Stimulated activated CD4-positive, alpha-beta T cell treated with anti-CD3 and anti-CD28 coated beads, Interleukin-1b, Interleukin-23, amount 100 ng/mL, for 1 hour (primary cell): Measurements from ENCODE around the gene PAPPA.

Experiments
- DNase-seq, 2 donors: peaks; one replicate each; pipeline ENCODE4 v3.0.0-alpha.2; 2020; ENCODE audit warnings: low read depth in 2 of 2

Gene PAPPA

DNA sequence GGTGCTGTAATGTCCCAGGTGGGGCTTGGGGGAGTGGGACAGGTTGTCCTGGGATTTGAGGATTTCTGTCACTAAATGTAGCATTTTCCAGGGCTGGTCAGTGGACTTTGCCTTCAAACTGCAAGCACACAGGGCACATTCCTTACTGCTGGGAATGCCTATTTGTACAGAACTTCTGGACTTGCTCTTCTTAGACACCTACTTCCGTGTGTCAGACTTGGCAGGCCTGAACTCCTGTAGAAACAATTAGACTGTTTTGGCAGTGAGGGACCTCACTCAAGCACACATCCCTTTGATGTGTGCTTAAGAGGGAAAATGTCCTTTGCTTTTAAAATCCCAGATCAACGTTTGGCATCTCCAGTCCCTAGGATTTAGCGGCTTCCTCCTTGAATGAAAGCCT is 192.2 kb downstream of the PAPPA start:
- no peak for DNase-seq

DNA sequence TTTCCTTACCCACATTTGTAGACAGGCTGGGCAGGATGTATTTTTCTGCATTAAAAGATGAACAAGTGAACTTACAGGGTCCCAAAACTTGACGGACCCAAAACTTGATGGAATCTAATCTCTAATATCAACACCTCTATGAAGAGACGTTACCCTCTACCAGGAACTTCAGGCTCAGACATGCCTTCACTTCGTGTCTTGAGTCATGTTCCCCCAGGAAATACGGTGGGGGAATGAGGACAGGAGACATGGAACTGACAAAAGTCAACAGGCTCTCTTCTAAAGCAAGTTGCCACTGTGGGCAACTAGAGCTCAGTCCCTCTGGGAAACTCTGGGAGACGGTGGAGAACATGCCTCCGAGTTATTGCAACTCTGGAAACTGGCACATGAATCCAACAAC is 196.1 kb downstream of the PAPPA start:
- DNase-seq, result no peak

- DNase-seq, result no peak
Measured at GRCh38 chr9:116350213-116350612, 196.6 kb downstream of the PAPPA start.

- DNase-seq, result no peak
Measured at GRCh38 chr9:116352958-116353357, 199.4 kb downstream of the PAPPA start.

DNA sequence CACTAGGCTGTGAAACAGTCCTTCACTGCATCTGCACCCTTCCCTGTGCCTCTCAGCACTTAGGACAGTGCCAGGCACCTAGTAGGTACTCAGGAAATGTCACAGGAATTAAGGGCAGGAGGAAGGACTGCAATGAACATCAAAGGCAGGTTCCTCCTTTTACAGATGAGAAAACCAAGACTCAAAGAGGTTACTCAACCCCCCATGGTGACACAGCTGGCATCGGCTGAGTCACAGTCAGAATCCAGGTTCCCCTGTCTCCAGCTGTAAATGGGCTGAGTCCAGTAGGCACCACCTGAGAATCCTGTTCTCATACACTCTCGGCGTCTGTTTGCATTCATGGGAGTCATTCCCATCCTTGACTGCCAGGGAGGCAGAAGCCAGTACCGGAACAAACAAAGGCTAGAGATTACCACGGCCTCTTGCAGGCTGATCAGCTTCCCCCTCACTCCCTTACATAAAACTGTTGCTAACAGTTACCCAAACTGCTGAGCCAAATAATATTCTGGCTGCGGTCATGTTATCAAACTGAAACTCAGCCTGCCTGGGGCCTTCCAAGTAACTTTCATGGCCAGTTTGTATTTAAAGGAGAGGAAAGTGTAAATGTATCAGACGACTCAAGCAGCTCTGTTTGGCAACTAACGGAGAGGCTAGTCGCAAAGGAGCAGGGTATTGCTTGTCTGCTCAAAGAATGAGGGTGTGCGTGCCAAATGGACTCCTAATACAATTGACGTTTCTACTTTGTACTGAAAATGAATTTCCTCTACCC is 201.7 kb downstream of the PAPPA start:
- DNase-seq, result no peak

GRCh38 chr9:116358251-116358650 is 204.7 kb downstream of the PAPPA start:
- DNase-seq, result no peak

GRCh38 chr9:116360016-116360415 is 206.4 kb downstream of the PAPPA start:
- no peak for DNase-seq

- DNase-seq, result no peak
Measured at GRCh38 chr9:116360989-116361388, 207.4 kb downstream of the PAPPA start.

- DNase-seq, result no peak
Measured at GRCh38 chr9:116361547-116361946, 208.0 kb downstream of the PAPPA start.

DNA sequence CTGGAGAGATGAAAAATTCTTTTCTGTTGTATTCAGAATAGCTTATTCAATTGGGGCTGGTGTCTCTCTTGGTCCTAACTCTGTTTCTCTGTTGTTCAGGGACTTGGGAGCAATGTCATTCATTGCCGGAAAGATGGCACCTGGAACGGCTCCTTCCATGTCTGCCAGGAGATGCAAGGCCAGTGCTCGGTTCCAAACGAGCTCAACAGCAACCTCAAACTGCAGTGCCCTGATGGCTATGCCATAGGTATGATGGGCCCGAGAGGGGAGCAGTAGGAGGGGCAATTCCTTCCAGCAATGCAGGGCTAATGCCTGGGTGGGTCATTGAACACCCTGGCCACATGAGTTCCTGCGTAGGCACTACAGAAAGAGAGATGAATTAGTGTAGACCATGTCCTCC is 208.9 kb downstream of the PAPPA start:
- no peak for DNase-seq

DNA sequence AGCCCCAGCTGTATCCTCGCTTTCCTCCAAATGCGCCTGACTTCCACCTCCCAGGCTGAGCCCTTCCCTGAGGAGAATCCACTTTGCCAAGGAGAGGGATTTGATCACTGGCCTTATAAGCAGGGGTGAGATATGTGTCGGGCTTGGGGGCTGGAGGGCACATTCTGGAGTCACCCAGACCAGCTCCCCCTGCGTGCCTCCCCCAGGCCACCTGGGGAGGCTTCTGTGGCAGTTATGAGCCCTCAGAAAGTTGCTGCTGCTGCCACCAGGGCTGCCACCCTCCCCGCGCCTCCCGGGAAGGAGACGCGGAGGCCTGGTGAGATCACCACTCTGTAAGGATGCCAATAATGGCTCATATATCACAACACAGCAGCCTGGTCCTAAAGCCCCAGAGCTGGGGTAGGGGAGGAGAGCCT is 211.5 kb downstream of the PAPPA start:
- DNase-seq, result no peak

- DNase-seq, result no peak
Measured at GRCh38 chr9:116366241-116366640, 212.7 kb downstream of the PAPPA start.

- DNase-seq, result no peak
Measured at GRCh38 chr9:116368680-116369079, 215.1 kb downstream of the PAPPA start.

- no peak for DNase-seq
Measured at GRCh38 chr9:116369706-116370105, 216.1 kb downstream of the PAPPA start.

DNA sequence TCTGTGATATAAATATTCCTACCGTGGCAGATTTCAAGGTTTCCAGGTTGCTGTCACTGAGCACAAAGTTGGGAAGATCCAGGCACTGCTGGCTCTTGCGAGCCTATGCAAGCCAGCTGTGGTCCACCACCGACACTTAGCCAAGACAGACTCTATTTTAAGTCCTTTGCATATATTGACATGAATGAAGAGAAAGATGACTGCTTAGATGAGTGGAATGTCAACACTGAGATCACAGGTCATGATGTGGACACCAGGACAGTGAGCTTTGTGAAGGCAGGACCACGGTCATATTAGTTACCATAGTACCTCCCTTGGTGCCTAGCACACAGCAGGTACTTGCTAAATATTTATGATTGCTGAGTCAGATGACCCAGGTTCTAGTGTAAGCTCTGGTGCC is 217.0 kb downstream of the PAPPA start:
- no peak for DNase-seq

DNA sequence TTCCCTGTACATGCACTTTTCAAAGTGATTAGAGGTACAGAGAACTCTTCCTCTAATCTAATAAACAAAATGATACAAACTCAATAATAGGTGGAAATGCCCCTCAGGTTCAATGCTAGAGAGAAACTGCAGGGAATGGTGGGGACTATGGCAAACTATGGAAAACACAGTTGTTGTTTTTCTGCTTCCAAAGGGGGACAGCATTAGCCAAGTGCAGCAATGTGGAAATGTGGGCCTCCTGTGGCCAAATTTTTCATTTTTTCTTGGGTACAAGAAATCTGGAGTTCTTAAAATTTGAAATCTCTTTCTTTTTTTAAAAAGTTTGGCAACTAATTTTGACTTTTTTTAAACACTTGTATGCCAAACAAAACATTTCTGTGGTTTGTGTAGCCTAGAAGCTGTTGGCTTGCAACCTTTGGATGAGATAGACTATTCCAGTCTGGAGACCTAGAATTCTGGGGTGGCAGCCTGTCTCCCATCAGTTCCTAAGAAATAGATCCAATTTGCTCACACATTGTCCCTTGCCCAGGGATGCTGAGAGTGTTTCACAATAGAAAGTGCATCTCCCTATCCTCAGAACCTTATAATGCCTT is 218.6 kb downstream of the PAPPA start:
- DNase-seq, result no peak

- no peak for DNase-seq
Measured at GRCh38 chr9:116372786-116373185, 219.2 kb downstream of the PAPPA start.

DNA sequence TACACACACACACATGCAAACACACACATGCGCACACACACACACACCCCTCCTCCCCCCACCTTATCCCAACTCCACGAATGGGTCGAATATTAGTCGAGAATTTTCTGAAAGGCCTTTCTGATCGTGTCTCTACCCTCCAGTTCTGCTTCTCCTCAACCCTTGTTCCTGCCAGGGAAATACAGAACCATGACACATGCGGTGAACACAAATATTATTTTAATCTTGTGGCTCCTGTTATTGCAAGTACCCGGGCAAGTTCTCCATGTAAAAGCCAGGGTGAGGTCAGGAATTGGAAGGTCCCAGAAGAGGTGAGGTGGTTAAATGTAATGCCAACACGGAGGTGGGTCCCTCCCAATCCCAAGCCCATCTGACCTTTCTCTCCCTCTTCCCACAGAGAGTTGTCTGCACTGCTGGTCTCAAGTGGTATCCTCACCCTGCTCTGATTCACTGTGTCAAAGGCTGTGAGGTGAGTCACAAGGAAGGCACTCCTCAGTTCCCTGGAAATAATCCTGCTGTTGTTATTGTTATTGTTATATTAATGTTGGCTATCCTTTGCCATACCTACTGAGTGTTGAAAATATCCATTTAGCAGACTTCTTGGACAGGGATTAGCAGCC is 223.7 kb downstream of the PAPPA start:
- no peak for DNase-seq

GRCh38 chr9:116378873-116379272 is 225.3 kb downstream of the PAPPA start:
- DNase-seq, result no peak

DNA sequence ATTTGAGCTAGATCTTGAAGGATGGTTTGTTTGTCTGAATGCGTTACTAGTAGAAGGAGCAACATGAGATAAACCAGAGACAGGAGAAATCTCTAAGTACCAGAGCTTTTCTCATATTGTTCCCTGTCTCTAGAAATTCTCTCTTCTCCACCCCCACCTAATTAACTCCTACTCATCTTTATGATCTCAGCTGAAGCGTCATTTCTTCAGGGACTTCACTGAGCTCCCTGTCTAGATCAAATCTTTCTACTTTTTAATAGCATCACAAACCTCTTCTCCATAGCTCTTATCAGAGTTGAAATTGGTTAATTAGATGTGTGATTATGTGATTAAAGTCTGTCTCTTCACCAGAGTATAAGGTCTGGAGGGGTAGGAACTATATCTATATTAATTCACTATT is 226.2 kb downstream of the PAPPA start:
- no peak for DNase-seq

- DNase-seq, result no peak
Measured at GRCh38 chr9:116380496-116380995, 227.0 kb downstream of the PAPPA start.

DNA sequence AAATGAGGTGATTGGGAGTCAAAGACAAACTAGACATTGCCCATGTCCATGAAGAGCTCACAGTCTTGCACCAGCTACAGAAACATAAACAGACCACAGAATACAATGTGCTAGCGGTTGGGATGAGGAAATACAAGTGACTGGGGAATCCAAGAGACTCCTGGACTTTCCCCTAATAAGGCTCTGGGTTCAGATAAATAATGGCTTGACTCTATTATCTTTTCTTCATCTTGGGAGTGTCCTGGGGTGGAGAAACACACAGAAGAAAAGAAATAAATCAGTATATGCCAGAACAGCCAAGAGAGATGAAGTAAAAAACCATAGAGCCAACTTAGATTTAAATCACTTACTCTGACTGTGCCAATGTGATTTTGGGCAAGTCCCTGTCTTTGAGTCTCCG is 227.8 kb downstream of the PAPPA start:
- DNase-seq, result no peak

DNA sequence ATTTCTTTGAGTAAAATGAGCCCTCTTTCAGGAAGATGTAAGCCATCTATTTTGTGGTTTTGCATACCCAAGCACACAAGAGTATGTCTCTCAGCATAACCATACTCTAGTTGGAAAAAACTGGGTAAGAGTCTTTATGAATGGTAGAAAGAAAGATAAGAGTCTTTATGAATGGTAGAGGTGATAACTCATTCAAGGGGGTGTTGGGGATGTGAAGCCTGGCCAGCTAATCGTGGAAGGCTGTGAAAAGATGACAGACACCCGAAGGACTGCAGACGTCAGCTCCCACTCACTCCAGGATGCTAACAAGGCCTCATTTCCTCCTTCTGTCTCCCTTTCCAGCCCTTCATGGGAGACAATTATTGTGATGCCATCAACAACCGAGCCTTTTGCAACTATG is 228.5 kb downstream of the PAPPA start:
- no peak for DNase-seq
